ENCODE measurements around the gene PTPA. TPM values are rescaled to one million over a fixed set of nuclear protein-coding genes. Genes with fewer than 3 reads are reported as not detected.

Gene PTPA
- total RNA-seq, result 100 to 1,000 TPM in 1 of 2 donors, 10 to 100 TPM in 1; 93.1 to 109 TPM

DNA sequence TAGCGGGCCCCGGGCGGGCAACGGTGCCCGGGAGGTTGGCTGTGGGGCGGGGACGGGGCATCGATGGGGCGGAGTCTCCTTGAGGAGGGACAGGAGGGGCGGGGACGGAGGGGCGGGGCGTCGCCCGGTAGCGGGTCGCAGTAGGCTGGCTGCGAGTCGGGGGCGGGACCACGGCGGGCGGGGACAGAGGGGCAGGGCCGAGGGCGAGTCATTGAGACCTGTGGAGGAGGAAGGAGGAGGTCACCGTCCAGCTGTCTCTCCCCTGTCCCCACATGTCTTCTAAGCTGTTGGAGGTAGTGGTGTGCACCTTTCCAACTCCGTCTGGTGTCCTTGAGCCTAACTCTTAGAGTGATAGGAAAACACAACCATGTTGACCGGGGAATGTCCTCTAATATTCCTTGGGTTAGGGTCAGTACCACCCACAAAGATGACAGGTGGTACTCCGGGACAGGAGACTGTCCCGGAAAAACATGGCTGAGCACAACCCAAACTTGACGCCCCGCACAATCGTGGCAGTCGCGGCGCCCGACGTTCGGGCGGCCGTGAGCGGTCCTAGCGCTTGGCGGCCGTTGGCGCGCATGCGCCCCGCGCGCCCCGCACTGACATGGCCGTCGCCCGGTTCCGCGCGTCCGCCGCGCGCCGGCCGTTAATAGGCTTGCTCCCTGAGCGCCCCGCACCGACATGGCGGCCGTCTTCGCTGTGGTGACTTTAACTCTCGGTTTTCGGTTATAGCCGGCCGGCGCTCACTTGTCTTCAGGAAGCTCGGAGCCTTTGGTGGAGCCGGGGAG, at the start of gene PTPA, which contains the start of gene CRAT:
Gene PTPA, plus strand, starts transcription at position 676 of the 788 bp plus-strand sequence. CDS start 186 bp downstream, outside the sequence.
Gene CRAT, minus strand, starts transcription at position 54 of the 788 bp plus-strand sequence. CDS start 284 bp downstream, outside the sequence.
- H3K27ac Mint-ChIP-seq, result peak within 1 kb of the TSS; percentile 94 to 97
- peaks cover 0 to 9% of the 10 kb centered on the region in 2 donors for H3K36me3 Mint-ChIP-seq
- H3K9me3 Mint-ChIP-seq, result no peaks in the 10 kb centered on the region
- DNase-seq (ENCODE audit: low spot score in 2 of 2), result peak; percentile 94 to 95
- ATAC-seq, result peak; percentile 90 to 93

DNA sequence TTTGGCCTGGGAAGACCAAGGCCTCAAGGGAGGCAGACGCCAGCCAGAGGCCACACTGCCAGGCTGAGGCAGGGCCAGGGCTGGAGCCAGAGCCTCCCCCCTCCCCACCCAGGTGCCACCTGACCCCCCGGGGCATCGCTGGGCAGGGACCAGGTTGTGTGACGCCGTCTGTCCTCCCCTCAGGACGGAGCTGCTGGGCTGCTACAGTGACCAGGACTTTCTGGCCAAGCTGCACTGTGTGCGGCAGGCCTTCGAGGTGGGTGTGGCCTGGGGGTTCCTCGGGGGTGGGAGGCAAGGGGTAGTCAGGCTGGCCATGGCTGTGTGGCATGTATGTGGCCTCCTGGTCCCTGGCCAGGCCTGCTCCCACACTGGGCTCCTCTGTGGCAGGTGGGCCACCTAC, 48.2 kb upstream of the PTPA start:
- Mint-ChIP-seq H3K27ac (no peak overlapping the region), H3K36me3 (peaks cover 0 to 6% of the 10 kb centered on the region in 2 donors), H3K9me3 (no peaks in the 10 kb centered on the region)
- DNase-seq (ENCODE audit: low spot score in 2 of 2) (no peak), ATAC-seq (no peak)

DNA sequence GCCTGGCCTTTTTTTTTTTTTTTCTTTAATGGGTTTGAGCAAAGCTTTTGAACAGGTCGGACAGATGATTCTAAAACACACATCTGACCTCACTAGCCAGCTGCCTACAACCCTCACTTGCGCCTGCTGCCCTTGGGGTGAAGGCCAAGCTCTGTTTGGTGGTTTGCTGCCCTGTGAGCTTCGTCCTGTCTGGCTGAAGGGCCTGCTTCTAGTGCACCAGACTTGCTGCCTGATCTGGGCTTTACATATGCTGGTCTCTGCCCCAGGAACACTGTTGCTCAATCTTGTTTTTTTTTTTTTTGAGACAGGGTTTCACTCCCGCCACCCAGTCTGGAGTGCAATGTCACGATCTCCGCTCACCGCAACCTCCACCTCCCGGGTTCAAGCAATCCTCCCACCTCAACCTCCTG, 46.7 kb upstream of the PTPA start:
- H3K27ac Mint-ChIP-seq, result no peak overlapping the region
- ATAC-seq, result no peak
- H3K9me3 Mint-ChIP-seq, result no peaks in the 10 kb centered on the region
- H3K36me3 Mint-ChIP-seq, result peaks cover 0 to 12% of the 10 kb centered on the region in 2 donors
- no peak for DNase-seq (ENCODE audit: low spot score in 2 of 2)

DNA sequence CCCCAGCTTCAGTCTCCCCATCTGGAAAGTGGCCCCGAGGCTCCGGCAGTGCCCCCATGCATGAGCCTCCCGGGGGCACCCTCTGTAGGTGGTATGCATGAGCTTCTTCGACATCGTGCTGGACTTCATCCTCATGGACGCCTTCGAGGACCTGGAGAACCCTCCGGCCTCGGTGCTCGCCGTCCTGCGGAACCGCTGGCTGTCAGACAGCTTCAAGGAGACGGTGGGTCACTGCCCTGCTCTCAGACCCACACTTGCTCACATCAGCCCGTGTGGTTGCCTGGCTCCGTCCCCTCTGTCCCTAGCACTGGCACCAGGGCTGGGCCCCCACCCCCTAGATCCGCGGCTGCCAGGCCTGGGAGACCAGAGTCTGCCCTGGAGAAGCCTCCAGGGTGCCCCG, 43.1 kb upstream of the PTPA start:
- peaks cover 0 to 12% of the 10 kb centered on the region in 2 donors for H3K36me3 Mint-ChIP-seq
- no peak for DNase-seq (ENCODE audit: low spot score in 2 of 2)
- no peak for ATAC-seq
- peak overlapping the region; percentile 79 to 98 for H3K27ac Mint-ChIP-seq
- H3K9me3 Mint-ChIP-seq, result no peaks in the 10 kb centered on the region

DNA sequence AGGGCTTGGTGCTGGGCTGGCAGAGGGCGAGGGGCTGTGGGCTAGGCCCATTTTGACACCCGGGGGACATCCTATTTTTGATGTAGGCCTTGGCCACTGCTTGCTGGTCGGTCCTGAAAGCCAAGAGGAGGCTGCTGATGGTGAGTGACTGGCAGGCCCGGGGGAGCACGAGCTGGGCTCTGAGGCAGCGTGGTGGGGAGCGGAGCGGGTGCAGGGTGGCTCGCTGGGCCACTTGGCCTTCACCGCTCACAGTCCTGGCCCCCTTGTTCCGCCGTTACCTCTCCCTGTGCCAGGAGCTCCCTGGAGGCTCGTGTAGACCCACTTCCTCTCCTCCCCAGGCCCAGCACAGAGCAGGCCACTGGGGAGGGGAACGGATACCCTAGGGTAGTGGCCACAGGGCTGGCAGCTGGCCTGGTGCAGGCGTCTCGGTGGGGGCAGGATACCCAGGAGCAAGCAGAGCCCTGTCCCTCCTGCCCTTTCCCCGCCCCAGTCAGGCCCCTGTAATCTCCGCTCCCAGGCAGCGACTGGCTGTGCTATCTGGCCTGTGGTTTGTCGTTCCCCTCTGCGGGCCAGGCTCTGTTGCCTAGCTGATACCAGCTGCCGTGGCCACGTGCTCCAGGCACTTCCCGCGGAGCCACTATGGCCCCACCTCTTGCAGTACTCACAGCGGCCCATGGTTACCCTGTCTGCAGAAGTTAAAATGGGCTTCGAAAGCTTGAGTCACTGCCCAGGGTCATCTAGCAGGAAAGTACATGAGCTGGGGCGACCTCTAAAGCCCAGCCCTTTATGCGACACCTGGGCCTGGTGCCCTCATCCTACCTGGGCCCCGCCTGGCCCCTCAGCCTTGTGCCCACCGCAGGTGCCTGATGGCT, 42.0 kb upstream of the PTPA start:
- Mint-ChIP-seq H3K9me3 (no peaks in the 10 kb centered on the region), H3K27ac (peak overlapping the region; percentile 79 to 98), H3K36me3 (peaks cover 0 to 12% of the 10 kb centered on the region in 2 donors)
- DNase-seq (ENCODE audit: low spot score in 2 of 2), result peak; percentile 44 to 74
- peak; percentile 87 to 96 for ATAC-seq

DNA sequence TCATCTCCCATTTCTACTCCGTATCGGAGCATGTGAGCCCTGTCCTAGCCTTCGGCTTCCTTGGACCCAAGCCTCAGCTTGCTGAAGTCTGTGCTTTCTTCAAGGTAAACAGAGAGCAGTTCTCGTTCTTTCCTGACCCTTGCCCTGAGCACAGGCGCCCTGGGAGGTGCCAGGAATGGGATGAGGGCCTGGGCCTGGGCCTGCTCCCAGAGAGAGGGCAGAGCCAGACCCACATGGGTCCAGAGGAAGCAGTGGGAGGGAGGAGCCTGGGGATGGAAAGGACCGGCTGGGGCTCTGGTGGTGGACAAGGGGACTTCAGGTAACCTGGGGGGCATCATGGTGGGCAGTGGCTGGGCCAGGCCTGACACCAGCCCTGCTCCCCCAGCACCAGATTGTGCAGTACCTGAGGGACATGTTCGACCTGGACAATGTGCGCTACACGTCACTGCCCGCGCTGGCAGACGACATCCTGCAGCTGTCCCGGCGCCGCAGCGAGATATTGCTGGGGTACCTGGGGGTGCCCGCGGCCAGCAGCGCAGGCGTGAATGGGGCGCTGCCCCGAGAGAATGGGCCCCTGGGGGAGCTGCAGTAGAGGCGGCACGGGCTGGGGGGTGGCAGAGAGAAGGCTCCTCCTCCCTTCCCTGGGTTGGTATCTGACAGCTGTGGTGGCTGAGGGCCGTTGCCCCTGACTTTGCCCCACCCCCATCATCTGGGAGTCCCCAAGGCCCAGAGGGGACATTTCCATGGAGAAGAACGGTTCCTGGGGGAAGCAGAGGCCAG, 41.2 kb upstream of the PTPA start:
- Mint-ChIP-seq H3K36me3 (peaks cover 0 to 12% of the 10 kb centered on the region in 2 donors), H3K27ac (peak overlapping the region; percentile 79 to 88), H3K9me3 (no peaks in the 10 kb centered on the region)
- ATAC-seq, result no peak
- no peak for DNase-seq (ENCODE audit: low spot score in 2 of 2)

DNA sequence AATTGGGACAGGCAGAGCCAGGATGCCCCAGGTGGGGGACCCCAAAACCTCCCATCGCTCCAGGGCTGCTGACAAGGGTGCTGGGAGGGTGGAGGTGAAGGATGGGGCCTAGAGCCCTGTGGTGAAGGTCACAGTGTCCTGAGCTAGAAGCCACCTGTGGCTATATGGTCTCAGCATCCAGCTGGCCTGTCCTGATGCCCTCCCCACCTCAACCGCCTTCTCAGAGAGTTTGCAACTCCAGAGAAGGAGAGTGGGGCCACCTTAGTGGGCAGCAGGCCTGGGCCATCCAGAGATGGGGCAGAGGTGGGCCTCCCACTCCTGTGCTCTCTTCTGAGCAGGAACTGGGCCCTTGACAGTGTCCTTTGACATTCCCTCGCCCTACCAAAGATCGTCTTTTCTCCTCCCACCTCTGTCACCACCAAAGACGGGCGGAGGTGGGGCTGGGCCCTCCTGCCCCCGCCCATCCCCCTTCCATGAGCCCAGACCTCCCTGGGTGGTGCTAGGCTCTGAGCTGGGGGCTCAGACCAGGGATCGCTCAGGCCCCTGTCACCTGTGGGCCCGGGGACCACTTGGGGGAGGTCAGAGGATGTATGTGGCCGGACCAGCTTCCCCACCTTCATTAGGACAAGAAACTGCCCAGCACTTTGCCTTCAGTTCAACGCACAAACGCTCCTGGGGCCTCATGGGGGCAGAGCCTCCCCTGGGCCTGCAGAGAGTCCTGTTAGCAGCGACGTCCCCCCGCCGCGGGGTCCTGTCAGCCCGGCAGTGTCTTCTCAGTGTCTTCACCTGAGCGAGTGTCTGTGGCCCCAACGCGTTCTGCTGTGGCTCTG, 40.3 kb upstream of the PTPA start:
- no peaks in the 10 kb centered on the region for H3K9me3 Mint-ChIP-seq

DNA sequence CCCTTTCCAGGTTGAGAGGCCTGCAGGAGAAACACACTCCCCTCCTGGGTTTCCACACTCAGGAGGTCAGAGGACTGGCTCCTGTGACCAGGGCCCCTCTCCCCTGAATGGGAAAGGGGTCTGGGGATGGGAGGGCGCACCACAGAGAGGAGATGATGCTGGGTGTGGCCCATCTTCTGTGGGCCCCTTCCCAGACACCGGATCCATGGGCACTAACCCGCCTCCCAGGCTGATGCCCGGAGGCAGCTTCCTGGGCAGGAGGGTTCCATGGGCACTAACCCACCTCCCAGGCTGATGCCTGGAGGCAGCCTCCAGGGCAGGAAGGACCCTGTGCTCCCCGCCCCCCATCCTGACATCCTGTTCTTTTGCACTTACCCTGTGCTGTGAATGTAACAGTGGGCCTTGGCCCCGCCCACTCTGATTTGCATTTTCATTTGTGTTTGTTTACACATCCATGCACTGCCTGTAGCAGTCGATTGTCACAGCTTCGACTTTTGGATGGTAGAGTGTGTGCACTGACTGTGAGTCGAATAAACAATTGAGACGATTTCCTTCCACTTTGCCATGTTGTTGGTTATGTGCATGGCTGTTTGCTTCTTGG, 39.6 kb upstream of the PTPA start:
- Mint-ChIP-seq H3K27ac (no peak overlapping the region), H3K36me3 (peaks cover 0 to 6% of the 10 kb centered on the region in 2 donors), H3K9me3 (no peaks in the 10 kb centered on the region)
- no peak for ATAC-seq
- no peak for DNase-seq (ENCODE audit: low spot score in 2 of 2)

More for the DNA sequence above, 40.3 kb upstream of the PTPA start:
- peak overlapping the region in 1 of 2 donors; percentile 36 for H3K27ac Mint-ChIP-seq
- H3K36me3 Mint-ChIP-seq, result peaks cover 0 to 8% of the 10 kb centered on the region in 2 donors
- ATAC-seq, result no peak
- no peak for DNase-seq (ENCODE audit: low spot score in 2 of 2)

DNA sequence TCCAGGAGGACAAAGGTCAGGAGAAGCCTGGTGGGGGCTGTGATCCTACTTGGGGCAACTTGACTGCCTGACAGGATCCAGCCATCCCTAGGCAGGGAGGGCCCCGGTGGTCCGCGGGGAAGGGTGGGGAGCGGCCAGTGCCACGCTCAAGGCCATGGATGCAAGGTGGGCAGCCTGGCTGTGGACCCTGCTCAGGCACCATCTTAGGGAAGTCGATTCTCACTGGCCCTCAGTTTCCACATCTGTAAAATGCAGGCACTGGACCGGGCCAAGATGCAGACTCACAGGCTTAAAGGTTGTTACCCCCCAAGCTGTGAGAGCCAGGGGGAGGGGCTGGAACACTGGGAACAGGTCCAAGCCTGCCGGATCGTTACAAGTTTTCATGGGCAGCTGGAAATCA, 39.0 kb upstream of the PTPA start:
- DNase-seq (ENCODE audit: low spot score in 2 of 2) (no peak), ATAC-seq (no peak)
- Mint-ChIP-seq H3K27ac (no peak overlapping the region), H3K9me3 (no peaks in the 10 kb centered on the region), H3K36me3 (peaks cover 0 to 6% of the 10 kb centered on the region in 2 donors)

DNA sequence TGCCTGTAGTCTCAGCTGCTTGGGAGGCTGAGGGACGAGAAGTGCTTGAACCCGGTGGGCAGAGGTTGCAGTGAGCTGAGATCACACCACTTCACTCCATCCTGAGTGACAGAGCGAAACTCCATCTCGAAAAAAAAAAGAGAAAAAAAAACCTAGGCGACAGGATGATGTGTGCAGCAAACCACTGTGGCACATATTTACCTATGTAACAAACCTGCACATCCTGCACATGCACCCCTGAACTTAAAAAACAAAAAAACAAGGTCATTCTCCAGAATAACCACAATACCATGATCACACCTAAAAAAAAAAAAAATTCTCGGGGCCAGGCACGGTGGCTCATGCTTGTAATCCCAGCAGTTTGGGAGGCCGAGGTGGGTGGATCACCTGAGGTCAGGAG, 37.8 kb upstream of the PTPA start:
- peaks cover 0 to 6% of the 10 kb centered on the region in 2 donors for H3K36me3 Mint-ChIP-seq
- DNase-seq (ENCODE audit: low spot score in 2 of 2) (no peak), ATAC-seq (no peak)
- H3K9me3 Mint-ChIP-seq, result no peaks in the 10 kb centered on the region
- peak overlapping the region in 1 of 2 donors; percentile 51 for H3K27ac Mint-ChIP-seq

DNA sequence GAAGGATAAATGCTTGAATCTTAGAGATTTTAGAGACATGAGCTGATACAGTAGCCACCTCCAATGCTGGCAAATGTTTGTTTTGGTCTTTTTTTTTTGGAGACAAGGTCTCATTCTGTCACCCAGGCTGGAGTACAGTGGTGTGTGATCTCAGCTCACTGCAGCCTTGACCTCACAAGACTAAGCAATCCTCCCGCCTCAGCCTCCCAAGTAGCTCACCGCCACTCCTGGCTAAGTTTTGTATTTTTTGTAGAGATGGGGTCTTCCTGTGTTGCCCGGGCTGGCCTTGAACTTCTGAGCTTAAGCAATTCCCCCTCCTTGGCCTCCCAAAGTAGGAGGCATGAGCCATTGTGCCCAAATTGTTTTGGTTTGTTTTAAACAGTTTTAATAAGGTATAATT, 37.1 kb upstream of the PTPA start:
- no peaks in the 10 kb centered on the region for H3K9me3 Mint-ChIP-seq
- H3K36me3 Mint-ChIP-seq, result no peaks in the 10 kb centered on the region
- no peak for ATAC-seq
- no peak for DNase-seq (ENCODE audit: low spot score in 2 of 2)
- no peak overlapping the region for H3K27ac Mint-ChIP-seq

DNA sequence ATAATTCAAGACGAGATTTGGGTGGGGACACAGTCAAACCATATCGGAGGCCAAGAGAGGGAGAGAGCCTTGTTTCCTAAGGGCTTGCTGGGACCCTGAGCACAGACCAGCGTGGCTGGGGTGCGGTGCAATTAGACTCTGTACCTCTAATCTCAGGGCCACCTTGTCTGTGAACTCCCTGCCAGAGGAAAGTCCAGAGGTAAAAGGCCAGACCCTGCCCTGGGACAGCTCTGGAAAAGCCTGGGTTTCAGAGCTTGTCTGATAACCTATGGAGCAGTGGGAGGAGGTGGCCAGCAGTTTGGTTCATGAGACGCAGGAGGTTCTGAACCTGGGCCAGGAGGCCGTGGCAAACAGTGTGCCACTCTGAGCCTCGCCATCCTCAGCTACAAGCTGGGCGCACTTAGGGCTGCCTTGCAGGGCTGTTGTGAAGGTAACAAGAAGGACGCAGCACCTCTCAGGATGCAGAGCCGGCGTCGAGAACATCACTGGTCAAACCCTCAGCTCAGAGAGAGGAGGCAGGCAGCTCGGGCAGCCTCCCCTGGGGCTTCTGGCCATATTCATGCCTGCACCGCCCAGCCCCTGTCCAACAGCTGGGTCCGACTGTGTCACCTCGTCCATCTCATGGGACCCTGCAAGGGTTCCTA, 35.1 kb upstream of the PTPA start:
- no peaks in the 10 kb centered on the region for H3K9me3 Mint-ChIP-seq
- no peak for DNase-seq (ENCODE audit: low spot score in 2 of 2)
- no peaks in the 10 kb centered on the region for H3K36me3 Mint-ChIP-seq
- no peak overlapping the region for H3K27ac Mint-ChIP-seq
- ATAC-seq, result no peak

DNA sequence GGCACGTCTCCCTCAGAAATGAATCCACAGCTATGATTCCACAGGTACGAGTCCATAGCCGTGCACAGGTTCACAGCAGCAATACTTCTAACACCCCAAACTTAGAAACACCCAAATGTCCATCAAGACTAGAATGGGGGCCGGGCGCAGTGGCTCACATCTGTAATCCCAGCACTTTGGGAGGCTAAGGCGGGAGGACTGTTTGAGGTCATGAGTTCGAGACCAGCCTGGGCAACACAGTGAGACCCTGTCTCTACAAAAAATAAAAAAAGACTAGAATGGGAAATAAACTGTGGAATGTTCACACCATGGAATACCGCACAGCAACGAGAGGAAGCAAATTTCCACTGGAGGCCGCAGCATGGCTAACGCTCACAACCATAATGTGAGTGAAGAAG, 34.6 kb upstream of the PTPA start:
- DNase-seq (ENCODE audit: low spot score in 2 of 2) (no peak), ATAC-seq (no peak)
- no peaks in the 10 kb centered on the region for H3K9me3 Mint-ChIP-seq
- no peaks in the 10 kb centered on the region for H3K36me3 Mint-ChIP-seq
- no peak overlapping the region for H3K27ac Mint-ChIP-seq

DNA sequence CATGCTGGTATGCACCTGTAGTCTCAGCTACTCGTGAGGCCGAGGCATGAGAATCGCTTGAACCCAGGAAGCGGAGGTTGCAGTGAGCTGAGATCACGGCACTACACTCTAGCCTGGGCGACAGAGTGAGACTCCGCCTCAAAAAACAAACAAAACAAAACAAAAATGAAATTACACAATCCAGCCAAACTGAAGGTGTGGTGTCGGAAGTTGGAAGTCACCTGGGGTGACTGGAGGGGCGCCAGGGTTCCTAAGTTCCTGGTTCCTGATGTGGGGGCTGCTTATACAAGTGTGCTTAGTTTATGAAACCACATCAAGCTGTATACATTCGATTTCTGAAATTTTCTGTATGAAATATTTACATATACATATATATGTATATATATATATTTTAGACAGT, 34.0 kb upstream of the PTPA start:
- H3K9me3 Mint-ChIP-seq, result no peaks in the 10 kb centered on the region
- H3K27ac Mint-ChIP-seq, result no peak overlapping the region
- DNase-seq (ENCODE audit: low spot score in 2 of 2) (no peak), ATAC-seq (no peak)
- no peaks in the 10 kb centered on the region for H3K36me3 Mint-ChIP-seq
